Caco-2 (cell line): ENCODE data around the gene CCDC91. TPM values are rescaled to one million over a fixed set of nuclear protein-coding genes. Genes with fewer than 3 reads are reported as not detected.

Experiments used
- BruUV-seq: library from RNA; stranded (reverse); fragments of 400-500 nt; replicated peaks from 2 replicates; lab custom pipeline; 2021; lab: Mats Ljungman, UMichigan
- CTCF ChIA-PET: fragments of 300-600 bp; sonication (Branson Sonifier 250); formaldehyde crosslinking; loops from one replicate; lab custom pipeline; 2022; ENCODE audit warnings: antibody characterized with exemption; lab: Charles Lee
- POLR2A ChIA-PET: fragments of 300-600 bp; sonication (Branson Sonifier 250); formaldehyde crosslinking; loops from one replicate; lab custom pipeline; 2022; ENCODE audit warnings: antibody characterized with exemption; lab: Charles Lee
- DNase-seq, 2 experiments: peaks; one replicate each; pipeline versions ENCODE4 v3.0.0 to v3.0.0-alpha.2; 2020 to 2022
- H3K27me3 ChIP-seq: replicated peaks from 2 replicates; pipeline ENCODE4 v1.6.0; 2011; ENCODE audit warnings: low read length; ENCODE audit not compliant: control insufficient read depth, insufficient read depth
- H3K36me3 ChIP-seq: 2 replicates; pipeline ENCODE4 v1.5.1; 2011; ENCODE audit warnings: low read length; ENCODE audit not compliant: control insufficient read depth, insufficient read depth
- H3K4me1 ChIP-seq: fragments of 250-450 bp; sonication (Bioruptor Pico); 2 replicates; pipeline ENCODE4 v1.5.1; 2020; ENCODE audit warnings: mild to moderate bottlenecking
- H3K4me3 ChIP-seq: 2 replicates; pipeline ENCODE4 v1.5.1; 2011; ENCODE audit warnings: low read depth, mild to moderate bottlenecking, control low read depth, low read length
- H3K9me3 ChIP-seq: fragments of 250-450 bp; sonication (Bioruptor Pico); 2 replicates; pipeline ENCODE4 v1.5.1; 2020; ENCODE audit warnings: mild to moderate bottlenecking, moderate library complexity
- H3K27ac Mint-ChIP-seq: one replicate; pipeline ENCODE4 v1.8.0; 2022; ENCODE audit warnings: mixed read lengths; ENCODE audit not compliant: unreplicated experiment
- H3K27me3 Mint-ChIP-seq: one replicate; pipeline ENCODE4 v1.8.0; 2022; ENCODE audit warnings: mixed read lengths; ENCODE audit not compliant: insufficient read depth, unreplicated experiment
- H3K36me3 Mint-ChIP-seq: one replicate; pipeline ENCODE4 v1.8.0; 2022; ENCODE audit warnings: mild to moderate bottlenecking, mixed read lengths; ENCODE audit not compliant: insufficient read depth, unreplicated experiment
- H3K4me1 Mint-ChIP-seq: one replicate; pipeline ENCODE4 v1.8.0; 2022; ENCODE audit warnings: low read depth, mixed read lengths; ENCODE audit not compliant: unreplicated experiment
- H3K4me3 Mint-ChIP-seq: one replicate; pipeline ENCODE4 v1.8.0; 2022; ENCODE audit warnings: mild to moderate bottlenecking, moderate library complexity, mixed read lengths; ENCODE audit not compliant: unreplicated experiment
- H3K9me3 Mint-ChIP-seq: one replicate; pipeline ENCODE4 v1.8.0; 2022; ENCODE audit warnings: mixed read lengths; ENCODE audit not compliant: unreplicated experiment
- CTCF ChIP-seq, 2 experiments: fragments of 200-600 bp in 1 of 2; IDR thresholded peaks; 1 replicate in 1 of 2; 2 replicates in 1 of 2; pipeline versions ENCODE4 v1.5.1 to v1.8.0; 2011 to 2022; ENCODE audit warnings: antibody characterized with exemption in 1 of 2, control low read depth in 1 of 2, inconsistent platforms in 1 of 2, low read depth in 1 of 2, low read length in 1 of 2, mild to moderate bottlenecking in 1 of 2, moderate library complexity in 1 of 2; ENCODE audit not compliant: insufficient read depth in 1 of 2, severe bottlenecking in 1 of 2, unreplicated experiment in 1 of 2
- intact Hi-C: fragments of 100-400 bp; cut with micrococcal nuclease; formaldehyde crosslinking; loops from one replicate; pipeline ENCODE4 v1.10.0; 2022; ENCODE audit not compliant: unreplicated experiment
- total RNA-seq: library from RNA; stranded (reverse); gene quantifications from 2 replicates; pipeline ENCODE4 v1.2.3, GENCODE V29; 2022

Gene CCDC91
- total RNA-seq, 1 experiment from 2014 or later = 21.6 TPM

GRCh38 chr12:28172434-28173030 lies 17.7 kb upstream of the CCDC91 start:
- Histone ChIP-seq H3K27me3 (no peaks in the 10 kb centered on the region), H3K9me3 (no peaks in the 10 kb centered on the region), H3K36me3 (no peaks in the 10 kb centered on the region), H3K4me1 (no peaks in the 10 kb centered on the region), H3K4me3 (no peak overlapping the region)
- H3K4me1 Mint-ChIP-seq = no peaks in the 10 kb centered on the region
- H3K4me3 Mint-ChIP-seq = no peak overlapping the region
- peaks cover 6% of the 10 kb centered on the region for H3K27me3 Mint-ChIP-seq
- H3K36me3 Mint-ChIP-seq = no peaks in the 10 kb centered on the region
- peak in 1 of 2 experiments; percentile 59 for DNase-seq
- peak; percentile 62 to 84 for TF ChIP-seq CTCF (IDR thresholded peaks at IDR 0.05; ENCODE audit: insufficient read depth in 1 of 2, low read depth in 1 of 2, low read length in 1 of 2, severe bottlenecking in 1 of 2, unreplicated experiment in 1 of 2)
- intact Hi-C loops = loop anchor here (1.0 kb wide), 4 partner anchors 62 to 700 kb away; no protein-coding TSS in a partner anchor
- no peak overlapping the region for H3K27ac Mint-ChIP-seq
- ChIA-PET CTCF (no interaction called here), POLR2A (no interaction called here)
- H3K9me3 Mint-ChIP-seq = no peaks in the 10 kb centered on the region
- BruUV-seq = no TSS peak

- H3K36me3 Mint-ChIP-seq = no peaks in the 10 kb centered on the region
- POLR2A ChIA-PET = no interaction called here
- no peaks in the 10 kb centered on the region for H3K9me3 Mint-ChIP-seq
- H3K4me3 ChIP-seq = no peak overlapping the region
- no peak overlapping the region for H3K4me3 Mint-ChIP-seq
- DNase-seq = no peak
- no peak overlapping the region for H3K27ac Mint-ChIP-seq
- H3K9me3 ChIP-seq = no peaks in the 10 kb centered on the region
- BruUV-seq = no TSS peak
- H3K27me3 Mint-ChIP-seq = peaks cover 6% of the 10 kb centered on the region
- no peak for TF ChIP-seq CTCF (IDR thresholded peaks at IDR 0.05; ENCODE audit: insufficient read depth in 1 of 2, low read depth in 1 of 2, low read length in 1 of 2, severe bottlenecking in 1 of 2, unreplicated experiment in 1 of 2)
- no peaks in the 10 kb centered on the region for H3K27me3 ChIP-seq
- H3K4me1 Mint-ChIP-seq = no peaks in the 10 kb centered on the region
- CTCF ChIA-PET = no interaction called here
- no peaks in the 10 kb centered on the region for H3K4me1 ChIP-seq
- intact Hi-C loops = no loop called here
- H3K36me3 ChIP-seq = no peaks in the 10 kb centered on the region
These were observed 16.8 kb upstream of the CCDC91 start for GRCh38 chr12:28173440-28173839.

- BruUV-seq = no TSS peak
- H3K36me3 Mint-ChIP-seq = no peaks in the 10 kb centered on the region
- H3K4me1 Mint-ChIP-seq = no peaks in the 10 kb centered on the region
- Histone ChIP-seq H3K36me3 (no peaks in the 10 kb centered on the region), H3K4me3 (no peak overlapping the region), H3K4me1 (no peaks in the 10 kb centered on the region), H3K27me3 (no peaks in the 10 kb centered on the region), H3K9me3 (no peaks in the 10 kb centered on the region)
- H3K4me3 Mint-ChIP-seq = no peak overlapping the region
- intact Hi-C loops = no loop called here
- POLR2A ChIA-PET = no interaction called here
- CTCF ChIA-PET = no interaction called here
- peaks cover 6% of the 10 kb centered on the region for H3K27me3 Mint-ChIP-seq
- no peak overlapping the region for H3K27ac Mint-ChIP-seq
- no peak for TF ChIP-seq CTCF (IDR thresholded peaks at IDR 0.05; ENCODE audit: insufficient read depth in 1 of 2, low read depth in 1 of 2, low read length in 1 of 2, severe bottlenecking in 1 of 2, unreplicated experiment in 1 of 2)
- H3K9me3 Mint-ChIP-seq = no peaks in the 10 kb centered on the region
- no peak for DNase-seq
These were observed 15.1 kb upstream of the CCDC91 start for GRCh38 chr12:28175098-28175589.
